GM12891 (cell line): ENCODE data around the gene BAIAP2.

Experiments used
- PAX5 ChIP-seq: IDR thresholded peaks from 2 replicates; pipeline ENCODE4 v1.6.1; 2011; ENCODE audit warnings: low read length, moderate library complexity, mild to moderate bottlenecking; ENCODE audit not compliant: insufficient read depth, severe bottlenecking
- POLR2A ChIP-seq: IDR thresholded peaks from 2 replicates; pipeline ENCODE4 v1.6.1; 2011; ENCODE audit warnings: low read depth, low read length, control low read depth
- POLR2AphosphoS5 ChIP-seq: IDR thresholded peaks from 2 replicates; pipeline ENCODE4 v1.6.1; 2011; ENCODE audit warnings: low read depth, low read length, control low read depth
- POU2F2 ChIP-seq: IDR thresholded peaks from 2 replicates; pipeline ENCODE4 v1.6.1; 2011; ENCODE audit warnings: low read depth, mild to moderate bottlenecking, control low read depth, low read length, moderate library complexity
- SPI1 ChIP-seq: IDR thresholded peaks from 2 replicates; pipeline ENCODE4 v1.6.1; 2011; ENCODE audit warnings: low read depth, low read length, control low read depth
- TAF1 ChIP-seq: IDR thresholded peaks from 2 replicates; pipeline ENCODE4 v1.6.1; 2011; ENCODE audit warnings: low read depth, low read length, control low read depth

- no peak for TF ChIP-seq TAF1
- TF ChIP-seq POLR2A, result no peak
- no peak for TF ChIP-seq SPI1
- TF ChIP-seq POLR2AphosphoS5, result no peak
- no peak for TF ChIP-seq PAX5
- TF ChIP-seq POU2F2, result no peak
Measured at GRCh38 chr17:81076141-81076679, 41.3 kb downstream of the BAIAP2 start.
